Measurements from ENCODE around the gene FRMD3.
"Not testable (repeated sequence)": the region's sequence is repeated elsewhere in the genome, so short reads cannot be mapped to it uniquely, and the experiment has no call there.

Gene FRMD3

GRCh38 chr9:83359039-83359438 is 179.2 kb downstream of the FRMD3 start:
- TF ChIP-seq CTCF (IDR thresholded peaks at IDR 0.05; ENCODE audit: low read depth, low read length, missing control alignments) = no peak
- no peak overlapping the region for H3K4me3 ChIP-seq (ENCODE audit: low read depth, low read length)
- DNase-seq (ENCODE audit: low read depth) = no peak

GRCh38 chr9:83358493-83358892 is 179.7 kb downstream of the FRMD3 start:
- H3K4me3 ChIP-seq (ENCODE audit: low read depth, low read length) = not testable (repeated sequence)

GRCh38 chr9:83355729-83356151 is 182.5 kb downstream of the FRMD3 start:
- no peak for DNase-seq (ENCODE audit: low read depth)
- TF ChIP-seq CTCF (IDR thresholded peaks at IDR 0.05; ENCODE audit: low read depth, low read length, missing control alignments) = no peak
- H3K4me3 ChIP-seq (ENCODE audit: low read depth, low read length) = no peak overlapping the region

More at GRCh38 chr9:83358493-83358892, 179.7 kb downstream of the FRMD3 start:
- DNase-seq (ENCODE audit: low read depth) = not testable (repeated sequence)

GRCh38 chr9:83355024-83355444 is 183.2 kb downstream of the FRMD3 start:
- no peak for TF ChIP-seq CTCF (IDR thresholded peaks at IDR 0.05; ENCODE audit: low read depth, low read length, missing control alignments)
- H3K4me3 ChIP-seq (ENCODE audit: low read depth, low read length) = no peak overlapping the region
- DNase-seq (ENCODE audit: low read depth) = no peak

- no peak overlapping the region for H3K4me3 ChIP-seq (ENCODE audit: low read depth, low read length)
These were observed 189.2 kb downstream of the FRMD3 start for GRCh38 chr9:83349031-83349430.

GRCh38 chr9:83346655-83347420 is 191.4 kb downstream of the FRMD3 start:
- no peak for DNase-seq (ENCODE audit: low read depth)
- TF ChIP-seq CTCF (IDR thresholded peaks at IDR 0.05; ENCODE audit: low read depth, low read length, missing control alignments) = no peak
- H3K4me3 ChIP-seq (ENCODE audit: low read depth, low read length) = no peak overlapping the region

More at GRCh38 chr9:83349031-83349430, 189.2 kb downstream of the FRMD3 start:
- no peak for DNase-seq (ENCODE audit: low read depth)
- TF ChIP-seq CTCF (IDR thresholded peaks at IDR 0.05; ENCODE audit: low read depth, low read length, missing control alignments) = no peak

GRCh38 chr9:83343366-83343999 is 194.7 kb downstream of the FRMD3 start:
- no peak for TF ChIP-seq CTCF (IDR thresholded peaks at IDR 0.05; ENCODE audit: low read depth, low read length, missing control alignments)
- DNase-seq (ENCODE audit: low read depth) = no peak
- no peak overlapping the region for H3K4me3 ChIP-seq (ENCODE audit: low read depth, low read length)

All from GM12864 (cell line).